ENCODE data around the gene C1QB. TPM values are rescaled to one million over a fixed set of nuclear protein-coding genes. Genes with fewer than 3 reads are reported as not detected.
"Not testable (repeated sequence)": the region's sequence is repeated elsewhere in the genome, so short reads cannot be mapped to it uniquely, and the experiment has no call there.

C1QB gene
- total and polyA plus RNA-seq, 2 experiments from 2014 or later: not detected

DNA sequence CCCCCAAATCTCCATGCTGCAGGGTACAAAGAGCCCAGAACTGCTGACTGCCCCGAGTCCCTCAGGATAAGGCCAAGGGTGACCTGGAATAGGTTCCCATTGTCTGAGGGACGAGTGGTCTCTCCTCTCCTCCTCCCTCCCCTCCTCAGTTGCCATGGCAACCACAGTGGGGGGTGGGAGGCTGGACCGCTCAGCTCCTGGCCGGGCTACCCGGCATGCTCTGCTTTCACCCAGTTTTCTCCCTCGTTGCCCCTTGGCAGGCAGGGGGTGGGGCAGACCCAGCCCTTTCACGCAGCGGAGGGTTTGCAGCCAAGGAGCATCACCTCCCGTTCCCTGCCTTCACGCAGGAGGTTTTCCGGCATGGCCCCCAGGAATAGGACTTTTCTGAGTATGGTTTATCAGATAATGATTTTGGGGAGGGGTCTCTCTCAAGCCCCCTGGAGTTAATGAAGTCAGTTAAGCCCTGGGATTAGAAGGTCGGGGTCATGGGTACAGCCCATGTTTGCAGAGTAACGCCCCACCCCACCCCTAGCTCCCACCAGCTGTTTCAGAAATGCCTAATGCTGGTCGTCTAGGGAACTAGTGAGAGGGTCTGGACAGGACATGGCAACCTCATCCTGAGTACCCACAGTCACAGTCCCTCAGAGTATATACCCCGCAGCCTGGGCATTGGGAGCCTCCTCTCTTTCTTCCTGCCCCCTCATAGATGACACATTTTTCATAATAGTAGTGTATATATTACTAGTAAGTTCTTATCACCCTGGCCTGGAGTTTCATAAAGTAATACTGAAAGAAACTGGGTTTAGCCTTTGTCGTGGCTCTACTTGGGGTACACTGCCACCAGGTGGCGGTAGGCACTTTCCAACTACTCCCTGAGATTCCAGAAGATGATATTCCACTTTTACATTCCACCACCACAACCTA lies 20.7 kb downstream of the C1QB start:
- H3K9me3 ChIP-seq (ENCODE audit: low read depth): no peaks in the 10 kb centered on the region
- TF ChIP-seq, protein P1, sequence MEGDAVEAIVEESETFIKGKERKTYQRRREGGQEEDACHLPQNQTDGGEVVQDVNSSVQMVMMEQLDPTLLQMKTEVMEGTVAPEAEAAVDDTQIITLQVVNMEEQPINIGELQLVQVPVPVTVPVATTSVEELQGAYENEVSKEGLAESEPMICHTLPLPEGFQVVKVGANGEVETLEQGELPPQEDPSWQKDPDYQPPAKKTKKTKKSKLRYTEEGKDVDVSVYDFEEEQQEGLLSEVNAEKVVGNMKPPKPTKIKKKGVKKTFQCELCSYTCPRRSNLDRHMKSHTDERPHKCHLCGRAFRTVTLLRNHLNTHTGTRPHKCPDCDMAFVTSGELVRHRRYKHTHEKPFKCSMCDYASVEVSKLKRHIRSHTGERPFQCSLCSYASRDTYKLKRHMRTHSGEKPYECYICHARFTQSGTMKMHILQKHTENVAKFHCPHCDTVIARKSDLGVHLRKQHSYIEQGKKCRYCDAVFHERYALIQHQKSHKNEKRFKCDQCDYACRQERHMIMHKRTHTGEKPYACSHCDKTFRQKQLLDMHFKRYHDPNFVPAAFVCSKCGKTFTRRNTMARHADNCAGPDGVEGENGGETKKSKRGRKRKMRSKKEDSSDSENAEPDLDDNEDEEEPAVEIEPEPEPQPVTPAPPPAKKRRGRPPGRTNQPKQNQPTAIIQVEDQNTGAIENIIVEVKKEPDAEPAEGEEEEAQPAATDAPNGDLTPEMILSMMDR (IDR thresholded peaks at IDR 0.05; ENCODE audit: low read depth, low read length): peak; percentile 84
- H3K27me3 ChIP-seq: no peaks in the 10 kb centered on the region
- no peaks in the 10 kb centered on the region for H3K36me3 ChIP-seq
- DNase-seq (ENCODE audit: low read depth in 1 of 2, low spot score in 1 of 2): peak; percentile 74 to 78
- no peaks in the 10 kb centered on the region for H3K4me1 ChIP-seq (ENCODE audit: low read depth)
- H3K27ac ChIP-seq: no peak overlapping the region
- no peak overlapping the region for H3K4me3 ChIP-seq

DNA sequence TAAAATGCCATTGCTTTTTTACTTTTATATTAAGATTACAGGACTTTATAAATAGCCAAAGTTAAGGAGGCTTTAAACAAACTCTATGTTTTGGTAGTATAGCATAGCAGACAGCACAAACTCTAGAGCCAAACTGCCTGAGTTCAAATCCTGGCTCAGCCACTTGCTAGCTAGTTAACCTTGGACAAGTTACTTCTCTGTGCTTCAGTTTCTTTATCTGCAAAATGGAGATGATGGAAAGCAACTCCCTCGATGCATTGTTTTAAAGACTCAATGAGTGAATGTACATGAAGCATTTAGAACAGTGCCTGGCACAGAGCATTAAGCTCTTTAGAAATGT lies 21.3 kb downstream of the C1QB start:
- H3K27ac ChIP-seq: no peak overlapping the region
- no peaks in the 10 kb centered on the region for H3K36me3 ChIP-seq
- DNase-seq (ENCODE audit: low read depth in 1 of 2, low spot score in 1 of 2): no peak
- no peaks in the 10 kb centered on the region for H3K27me3 ChIP-seq
- TF ChIP-seq, protein P1 (IDR thresholded peaks at IDR 0.05; ENCODE audit: low read depth, low read length): no peak
- H3K9me3 ChIP-seq (ENCODE audit: low read depth): no peaks in the 10 kb centered on the region
- no peak overlapping the region for H3K4me3 ChIP-seq
- H3K4me1 ChIP-seq (ENCODE audit: low read depth): no peaks in the 10 kb centered on the region

DNA sequence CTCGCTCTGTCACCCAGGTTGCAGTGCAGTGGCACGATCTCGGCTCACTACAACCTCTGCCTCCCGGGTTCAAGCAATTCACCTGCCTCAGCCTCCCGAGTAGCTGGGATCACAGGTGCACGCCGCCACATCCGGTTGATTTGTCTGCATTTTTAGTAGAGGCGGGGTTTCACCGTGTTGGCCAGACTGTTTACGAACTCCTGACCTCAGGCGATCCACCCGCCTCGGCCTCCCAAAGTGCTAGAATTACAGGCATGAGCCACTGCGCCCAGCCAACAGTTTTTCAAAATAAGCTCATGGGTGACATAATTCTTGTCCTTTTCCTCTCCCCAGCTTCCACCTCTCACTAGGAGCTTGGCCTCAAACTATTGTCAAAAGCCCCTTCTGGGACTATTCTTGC lies 23.1 kb downstream of the C1QB start:
- not testable (repeated sequence) for H3K9me3 ChIP-seq (ENCODE audit: low read depth); H3K4me3 ChIP-seq; H3K27me3 ChIP-seq; H3K27ac ChIP-seq; DNase-seq (ENCODE audit: low read depth in 1 of 2, low spot score in 1 of 2); H3K36me3 ChIP-seq; H3K4me1 ChIP-seq (ENCODE audit: low read depth)

DNA sequence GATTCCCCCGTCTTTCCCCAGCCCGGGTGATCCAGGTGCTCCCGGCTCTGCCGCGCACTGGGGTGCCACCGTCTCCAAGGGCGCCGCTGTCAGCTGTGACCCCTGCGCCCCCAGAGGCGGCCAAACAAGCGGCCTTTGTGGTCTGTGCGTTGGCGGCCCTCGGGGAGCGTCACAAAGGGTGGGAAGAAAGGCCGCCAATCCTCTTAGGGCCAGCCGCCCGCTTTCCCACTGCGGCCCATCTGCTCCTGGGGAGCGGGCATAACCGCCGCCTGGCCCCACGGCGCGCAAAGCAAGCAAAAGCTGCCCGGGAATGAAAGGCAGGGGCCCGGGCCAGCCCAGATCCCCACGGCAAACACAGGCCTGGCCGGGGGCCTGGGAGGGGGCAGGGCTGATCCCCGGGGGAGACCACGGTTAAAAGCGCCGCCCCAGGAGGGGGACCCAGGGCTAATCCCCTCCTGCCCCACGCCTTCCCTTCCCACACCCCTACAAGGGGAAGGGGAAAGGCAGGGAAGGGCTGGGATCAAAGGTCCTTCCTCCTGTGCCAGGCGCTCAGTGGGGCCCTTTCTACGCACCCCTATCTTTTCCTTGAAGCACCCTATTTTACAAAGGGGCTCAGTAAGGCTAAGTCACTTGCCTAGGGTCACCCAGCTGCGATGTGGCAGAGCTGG lies 24.0 kb downstream of the C1QB start:
- no peaks in the 10 kb centered on the region for H3K36me3 ChIP-seq
- TF ChIP-seq, protein P1 (IDR thresholded peaks at IDR 0.05; ENCODE audit: low read depth, low read length): no peak
- H3K27me3 ChIP-seq: no peaks in the 10 kb centered on the region
- H3K4me1 ChIP-seq (ENCODE audit: low read depth): peaks cover 6% of the 10 kb centered on the region
- H3K4me3 ChIP-seq: no peak overlapping the region
- no peaks in the 10 kb centered on the region for H3K9me3 ChIP-seq (ENCODE audit: low read depth)
- no peak for DNase-seq (ENCODE audit: low read depth in 1 of 2, low spot score in 1 of 2)
- H3K27ac ChIP-seq: no peak overlapping the region

DNA sequence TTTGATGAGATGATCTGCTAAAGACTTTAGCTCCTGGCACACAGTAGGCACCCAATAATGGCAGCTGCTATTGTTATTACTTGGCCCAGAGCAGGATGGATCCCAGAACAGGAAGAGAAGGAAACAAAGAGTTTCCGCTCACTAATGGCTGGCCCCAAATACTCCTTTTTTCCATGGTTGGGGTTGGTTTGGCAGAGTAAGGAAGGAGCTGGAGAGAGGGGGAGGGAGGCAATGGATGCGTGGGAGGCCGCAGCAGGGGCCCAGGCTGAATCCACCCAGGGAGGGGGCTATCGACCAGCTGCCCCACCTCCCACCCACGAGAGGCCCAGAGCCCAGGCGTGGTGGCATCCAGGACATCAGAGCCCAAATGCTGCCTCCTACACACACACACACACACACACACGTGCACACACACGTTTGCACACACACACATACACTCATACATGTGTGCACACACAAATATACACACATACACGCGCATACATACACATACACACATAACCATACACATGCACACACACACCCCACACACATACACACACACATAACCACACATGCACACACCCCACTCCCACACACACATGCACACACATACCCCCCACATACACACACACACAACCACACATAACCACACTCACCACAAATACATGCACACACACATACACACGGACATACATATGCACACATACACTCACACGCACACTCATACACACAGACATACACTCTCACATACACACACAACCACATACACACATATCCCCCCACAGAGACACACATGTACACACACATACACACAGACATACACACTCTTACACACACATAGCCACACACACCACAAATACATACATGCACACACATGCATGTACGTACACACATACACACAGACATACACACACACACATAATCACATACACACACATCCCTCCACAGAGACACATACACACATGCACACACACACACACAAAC lies 25.2 kb downstream of the C1QB start:
- H3K4me1 ChIP-seq (ENCODE audit: low read depth): peaks cover 6% of the 10 kb centered on the region
- TF ChIP-seq, protein P1 (IDR thresholded peaks at IDR 0.05; ENCODE audit: low read depth, low read length): no peak
- no peaks in the 10 kb centered on the region for H3K36me3 ChIP-seq
- no peak overlapping the region for H3K4me3 ChIP-seq
- H3K9me3 ChIP-seq (ENCODE audit: low read depth): no peaks in the 10 kb centered on the region
- no peak overlapping the region for H3K27ac ChIP-seq
- no peak for DNase-seq (ENCODE audit: low read depth in 1 of 2, low spot score in 1 of 2)
- H3K27me3 ChIP-seq: no peaks in the 10 kb centered on the region

All from cardiac muscle cell (in vitro differentiated cells and primary cell).